CD14-positive monocyte (primary cell): Measurements from ENCODE around the gene TFF1. TPM values are rescaled to one million over a fixed set of nuclear protein-coding genes. Genes with fewer than 3 reads are reported as not detected.
A peak's percentile ranks its signal among the peaks of the same experiment; 100 is the strongest.

Experiments
- DNase-seq, 3 donors: peaks; one replicate each; pipeline ENCODE4 v3.0.0-alpha.2; 2011 to 2022
- H2AFZ ChIP-seq: 2 replicates; pipeline ENCODE4 v1.6.0; 2012; ENCODE audit warnings: mild to moderate bottlenecking, low read depth, low read length, inconsistent platforms; ENCODE audit not compliant: insufficient read depth, poor library complexity, severe bottlenecking
- H3K27ac ChIP-seq, 2 donors: 1 replicate in 1 of 2; 2 replicates in 1 of 2; pipeline ENCODE4 v1.5.1; 2012 to 2013; ENCODE audit warnings: low read length in 2 of 2, control low read depth in 1 of 2, inconsistent platforms in 1 of 2, low read depth in 1 of 2, mild to moderate bottlenecking in 1 of 2
- H3K27me3 ChIP-seq, 2 donors: one replicate each; pipeline versions ENCODE4 v1.6.0 to v1.6.1; 2011 to 2013; ENCODE audit warnings: low read length in 2 of 2; ENCODE audit not compliant: control insufficient read depth in 2 of 2, insufficient read depth in 2 of 2
- H3K36me3 ChIP-seq, 2 donors: replicated peaks in 1 of 2; 1 replicate in 1 of 2; 2 replicates in 1 of 2; pipeline versions ENCODE4 v1.5.1 to v1.6.1; 2012 to 2013; ENCODE audit warnings: low read length in 2 of 2, control low read depth in 1 of 2, inconsistent platforms in 1 of 2, mild to moderate bottlenecking in 1 of 2; ENCODE audit not compliant: insufficient read depth in 2 of 2, control insufficient read depth in 1 of 2
- H3K4me1 ChIP-seq, 2 donors: 1 replicate in 1 of 2; 2 replicates in 1 of 2; pipeline versions ENCODE4 v1.5.1 to v1.6.1; 2012 to 2013; ENCODE audit warnings: low read length in 2 of 2, control low read depth in 1 of 2, inconsistent platforms in 1 of 2, mild to moderate bottlenecking in 1 of 2, moderate library complexity in 1 of 2; ENCODE audit not compliant: insufficient read depth in 2 of 2, control insufficient read depth in 1 of 2
- H3K4me2 ChIP-seq: replicated peaks from 2 replicates; pipeline ENCODE3; 2012; ENCODE audit warnings: low read length, moderate library complexity, mild to moderate bottlenecking; ENCODE audit not compliant: poor library complexity, severe bottlenecking; ENCODE audit errors: extremely low read depth
- H3K4me3 ChIP-seq, 3 experiments: fragments of 200-600 bp in 1 of 3; sonication (generic) in 1 of 3; replicated peaks in 1 of 3; 1 replicate in 2 of 3; 2 replicates in 1 of 3; pipeline ENCODE4 v1.5.1; 2011 to 2013; ENCODE audit warnings: low read length in 3 of 3, mild to moderate bottlenecking in 3 of 3, control low read depth in 2 of 3, low read depth in 2 of 3, inconsistent platforms in 1 of 3, moderate library complexity in 1 of 3
- H3K79me2 ChIP-seq: 2 replicates; pipeline ENCODE4 v1.6.0; 2012; ENCODE audit warnings: mild to moderate bottlenecking, control low read depth, inconsistent platforms, low read length, moderate library complexity; ENCODE audit not compliant: insufficient read depth
- H3K9ac ChIP-seq: 2 replicates; pipeline ENCODE4 v1.6.0; 2017; ENCODE audit warnings: low read length, mild to moderate bottlenecking; ENCODE audit not compliant: insufficient read depth, poor library complexity, severe bottlenecking
- H3K9me3 ChIP-seq, 2 donors: replicated peaks in 1 of 2; 1 replicate in 1 of 2; 2 replicates in 1 of 2; pipeline versions ENCODE4 v1.5.1 to v1.6.1; 2012 to 2013; ENCODE audit warnings: low read length in 2 of 2, control low read depth in 1 of 2; ENCODE audit not compliant: control insufficient read depth in 1 of 2, insufficient read depth in 1 of 2
- H4K20me1 ChIP-seq: 2 replicates; pipeline ENCODE4 v1.6.0; 2012; ENCODE audit warnings: mild to moderate bottlenecking, low read length, control low read depth, moderate library complexity; ENCODE audit not compliant: insufficient read depth
- H3K27ac Mint-ChIP-seq, 7 donors: one replicate each; pipeline ENCODE4 v1.8.0; 2020; ENCODE audit warnings: mild to moderate bottlenecking in 7 of 7, mixed read lengths in 7 of 7, moderate library complexity in 6 of 7, inconsistent platforms in 2 of 7
- H3K27me3 Mint-ChIP-seq, 3 donors: one replicate each; pipeline ENCODE4 v1.8.0; 2021 to 2022; ENCODE audit warnings: low read depth in 3 of 3, mild to moderate bottlenecking in 3 of 3, mixed read lengths in 3 of 3, moderate library complexity in 3 of 3, inconsistent platforms in 1 of 3
- H3K36me3 Mint-ChIP-seq, 2 donors: one replicate each; pipeline ENCODE4 v1.8.0; 2020; ENCODE audit warnings: mixed read lengths in 2 of 2, inconsistent platforms in 1 of 2, mild to moderate bottlenecking in 1 of 2
- H3K4me1 Mint-ChIP-seq: one replicate; pipeline ENCODE4 v1.8.0; 2020; ENCODE audit warnings: mild to moderate bottlenecking, mixed read lengths
- H3K4me3 Mint-ChIP-seq, 2 donors: one replicate each; pipeline ENCODE4 v1.8.0; 2020; ENCODE audit warnings: mild to moderate bottlenecking in 2 of 2, mixed read lengths in 2 of 2, moderate library complexity in 1 of 2
- H3K9me3 Mint-ChIP-seq, 7 donors: one replicate each; pipeline ENCODE4 v1.8.0; 2020 to 2022; ENCODE audit warnings: mixed read lengths in 7 of 7, mild to moderate bottlenecking in 6 of 7, moderate library complexity in 6 of 7, inconsistent platforms in 2 of 7
- WGBS: methylation state at CpG from one replicate; pipeline ENCODE4 v1.1.5; 2013; ENCODE audit warnings: missing lambda C conversion rate; ENCODE audit not compliant: insufficient coverage; 5-methylcytosine and 5-hydroxymethylcytosine counted together
- intact Hi-C, 2 donors: fragments of 100-400 bp; cut with micrococcal nuclease; formaldehyde crosslinking; loops; one replicate each; pipeline versions ENCODE4 v1.15.0 to v1.15.1; 2023
- polyA plus RNA-seq, 3 donors: library from polyadenylated mRNA; depleted of rRNA in 1 of 3; unstranded in 2 of 3; stranded (reverse) in 1 of 3; fragments of 300-500 nt in 2 of 3; fragments of >200 nt in 1 of 3; fragmentation: Illumina TruSeq in 2 of 3; gene quantifications; 1 replicate in 2 of 3; 2 replicates in 1 of 3; pipeline ENCODE4 v1.2.3, GENCODE V29; 2012 to 2021
- TF ChIP-seq, protein P1 (sequence below): fragments of 200-600 bp; IDR thresholded peaks from one replicate; pipeline ENCODE4 v1.8.0; 2022; ENCODE audit warnings: antibody characterized with exemption, mild to moderate bottlenecking

Gene TFF1
- polyA plus RNA-seq, 3 donors, result not detected

DNA sequence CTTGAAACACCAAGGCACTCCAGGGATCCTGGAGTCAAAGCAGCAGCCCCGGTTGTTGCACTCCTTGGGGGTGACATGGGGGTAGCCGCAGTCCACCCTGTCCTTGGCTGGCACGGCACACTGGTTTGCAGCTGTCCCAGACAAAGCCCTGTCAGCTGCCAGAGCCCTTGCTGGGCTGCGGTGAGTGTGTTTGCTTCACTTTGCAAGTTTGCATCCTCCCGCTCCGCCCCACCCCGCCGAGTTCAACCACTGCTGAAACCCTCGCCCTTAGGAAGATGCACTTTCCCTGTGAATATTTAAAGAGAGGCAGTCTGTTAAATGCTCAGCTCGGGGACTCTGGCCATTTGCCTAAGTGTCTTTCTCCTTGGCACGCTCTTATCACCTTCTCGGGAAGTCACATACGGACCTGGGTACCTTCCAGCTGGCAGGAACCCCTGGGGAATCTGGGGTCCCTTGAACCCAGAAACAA lies 52.8 kb downstream of the TFF1 start:
- no peak for DNase-seq
- Histone ChIP-seq H2AFZ (no peak overlapping the region), H3K4me2 (no peak overlapping the region), H3K27ac (no peak overlapping the region), H3K79me2 (no peaks in the 10 kb centered on the region), H3K4me3 (no peak overlapping the region), H3K9ac (peak overlapping the region; percentile 21), H3K4me1 (peaks cover 15 to 19% of the 10 kb centered on the region in 2 donors), H4K20me1 (no peaks in the 10 kb centered on the region), H3K36me3 (no peaks in the 10 kb centered on the region), H3K9me3 (no peaks in the 10 kb centered on the region), H3K27me3 (no peaks in the 10 kb centered on the region)
- 93% methylated on average over 8 of the region's 13 CpGs for WGBS
- Mint-ChIP-seq H3K4me3 (no peak overlapping the region), H3K4me1 (peaks cover 15% of the 10 kb centered on the region), H3K27me3 (peaks cover 0 to 3% (median 1%) of the 10 kb centered on the region in 3 donors), H3K36me3 (no peaks in the 10 kb centered on the region), H3K27ac (no peak overlapping the region), H3K9me3 (no peaks in the 10 kb centered on the region)
- intact Hi-C loops, result no loop called here
- TF ChIP-seq, protein P1, sequence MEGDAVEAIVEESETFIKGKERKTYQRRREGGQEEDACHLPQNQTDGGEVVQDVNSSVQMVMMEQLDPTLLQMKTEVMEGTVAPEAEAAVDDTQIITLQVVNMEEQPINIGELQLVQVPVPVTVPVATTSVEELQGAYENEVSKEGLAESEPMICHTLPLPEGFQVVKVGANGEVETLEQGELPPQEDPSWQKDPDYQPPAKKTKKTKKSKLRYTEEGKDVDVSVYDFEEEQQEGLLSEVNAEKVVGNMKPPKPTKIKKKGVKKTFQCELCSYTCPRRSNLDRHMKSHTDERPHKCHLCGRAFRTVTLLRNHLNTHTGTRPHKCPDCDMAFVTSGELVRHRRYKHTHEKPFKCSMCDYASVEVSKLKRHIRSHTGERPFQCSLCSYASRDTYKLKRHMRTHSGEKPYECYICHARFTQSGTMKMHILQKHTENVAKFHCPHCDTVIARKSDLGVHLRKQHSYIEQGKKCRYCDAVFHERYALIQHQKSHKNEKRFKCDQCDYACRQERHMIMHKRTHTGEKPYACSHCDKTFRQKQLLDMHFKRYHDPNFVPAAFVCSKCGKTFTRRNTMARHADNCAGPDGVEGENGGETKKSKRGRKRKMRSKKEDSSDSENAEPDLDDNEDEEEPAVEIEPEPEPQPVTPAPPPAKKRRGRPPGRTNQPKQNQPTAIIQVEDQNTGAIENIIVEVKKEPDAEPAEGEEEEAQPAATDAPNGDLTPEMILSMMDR, result no peak

DNA sequence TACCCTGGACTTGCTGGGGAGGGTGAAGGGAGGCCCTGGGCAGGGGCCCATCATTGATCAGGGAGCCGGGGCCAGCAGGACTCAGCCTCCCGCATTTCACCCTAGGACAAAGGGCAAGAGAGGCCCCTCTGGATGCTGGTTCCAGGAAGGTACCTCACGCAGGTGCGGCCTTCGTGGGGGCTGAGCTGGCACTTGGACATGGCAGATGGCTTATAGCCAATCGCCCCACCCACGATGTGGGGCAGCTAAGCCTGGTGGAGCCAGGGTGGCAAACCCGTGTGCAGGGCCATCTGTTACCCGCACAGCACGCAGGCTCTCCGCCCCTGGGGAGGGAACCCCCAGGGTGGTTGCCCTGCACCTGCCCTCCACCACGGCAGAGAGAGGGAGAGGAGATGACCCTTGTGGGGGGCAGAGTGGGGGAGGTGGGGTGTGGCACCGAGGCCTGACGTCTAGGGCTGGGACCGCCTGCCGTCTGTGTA lies 53.7 kb downstream of the TFF1 start:
- Histone ChIP-seq H3K4me1 (peaks cover 24% of the 10 kb centered on the region in 2 donors), H3K79me2 (no peaks in the 10 kb centered on the region), H3K27me3 (no peaks in the 10 kb centered on the region), H2AFZ (no peak overlapping the region), H3K27ac (no peak overlapping the region), H3K9ac (no peak overlapping the region), H3K36me3 (no peaks in the 10 kb centered on the region), H3K4me3 (no peak overlapping the region), H3K4me2 (no peak overlapping the region), H3K9me3 (no peaks in the 10 kb centered on the region), H4K20me1 (no peaks in the 10 kb centered on the region)
- Mint-ChIP-seq H3K36me3 (no peaks in the 10 kb centered on the region), H3K27me3 (peaks cover 0 to 3% (median 1%) of the 10 kb centered on the region in 3 donors), H3K27ac (no peak overlapping the region), H3K4me1 (peaks cover 21% of the 10 kb centered on the region), H3K4me3 (no peak overlapping the region), H3K9me3 (no peaks in the 10 kb centered on the region)
- TF ChIP-seq, protein P1, result no peak
- WGBS, result 94% methylated on average over 14 of the region's 16 CpGs
- no peak for DNase-seq
- intact Hi-C loops, result no loop called here

Other genes starting within 250 kb of the TFF1 start
- gene ABCG1, start 147.4 kb downstream of the TFF1 start, polyA plus RNA-seq, result 1 to 10 TPM; 3.0 to 5.2 (median 3.5) TPM
- under 1 TPM in 1 of 3 donors, not detected in 2; 0.07 TPM for gene TFF3, start 51.1 kb downstream of the TFF1 start, polyA plus RNA-seq
- gene TFF2, start 15.5 kb downstream of the TFF1 start, polyA plus RNA-seq, result not detected
- gene TMPRSS3, start 29.5 kb upstream of the TFF1 start, polyA plus RNA-seq, result under 1 TPM in 1 of 3 donors, not detected in 2; 0.30 TPM
- not detected for gene UBASH3A, start 37.4 kb upstream of the TFF1 start, polyA plus RNA-seq
- gene RSPH1, start 129.7 kb upstream of the TFF1 start, polyA plus RNA-seq, result under 1 TPM in 1 of 3 donors, not detected in 2; 0.03 TPM
- gene SLC37A1, start 147.3 kb upstream of the TFF1 start, polyA plus RNA-seq, result 10 to 100 TPM in 1 of 3 donors, 1 to 10 TPM in 2; 2.7 to 12.4 (median 4.3) TPM